SK-N-SH treated with all-trans-retinoic acid at 6 μM for 48 hours (cell line): ENCODE measurements around the gene KSR2.
A peak's percentile ranks its signal among the peaks of the same experiment; 100 is the strongest.

Experiments
- ATAC-seq: fragments of 200-7000 bp; cut with Tn5 transposase; 3 replicates; pipeline ENCODE4 v1.9.1; 2020; ENCODE audit warnings: mild to moderate bottlenecking, moderate library complexity
- CREB5 ChIP-seq: fragments of 250-450 bp; sonication (Bioruptor Pico); IDR thresholded peaks from 2 replicates; pipeline ENCODE4 v1.5.1; 2020; ENCODE audit warnings: low read depth, mild to moderate bottlenecking, moderate library complexity
- CSDC2 ChIP-seq: fragments of 250-450 bp; sonication (Bioruptor Pico); IDR thresholded peaks from 2 replicates; pipeline ENCODE4 v1.5.0; 2020; ENCODE audit warnings: mild to moderate bottlenecking, moderate library complexity
- ISL1 ChIP-seq: fragments of 250-450 bp; sonication (Bioruptor Pico); IDR thresholded peaks from 2 replicates; pipeline ENCODE4 v2.1.2; 2022; ENCODE audit warnings: mild to moderate bottlenecking, moderate library complexity
- PPARA ChIP-seq: fragments of 250-450 bp; sonication (Bioruptor Pico); IDR thresholded peaks from 2 replicates; pipeline ENCODE4 v1.5.0; 2020; ENCODE audit warnings: mild to moderate bottlenecking, borderline replicate concordance
- RARB ChIP-seq: fragments of 250-450 bp; sonication (Bioruptor Pico); IDR thresholded peaks from 2 replicates; pipeline ENCODE4 v1.8.0; 2021; ENCODE audit warnings: mild to moderate bottlenecking, moderate library complexity
- SNAI2 ChIP-seq: fragments of 250-450 bp; sonication (Bioruptor Pico); IDR thresholded peaks from 2 replicates; pipeline ENCODE4 v1.5.0; 2020; ENCODE audit warnings: mild to moderate bottlenecking, moderate library complexity
- TOX ChIP-seq: fragments of 250-450 bp; sonication (Bioruptor Pico); IDR thresholded peaks from 2 replicates; pipeline ENCODE4 v1.8.0; 2021; ENCODE audit warnings: mild to moderate bottlenecking, moderate library complexity, borderline replicate concordance
- TSHZ2 ChIP-seq: fragments of 250-450 bp; sonication (Bioruptor Pico); IDR thresholded peaks from 2 replicates; pipeline ENCODE4 v1.5.0; 2020; ENCODE audit warnings: mild to moderate bottlenecking, moderate library complexity
- ZFP3 ChIP-seq: fragments of 250-450 bp; sonication (Bioruptor Pico); IDR thresholded peaks from 2 replicates; pipeline ENCODE4 v1.5.0; 2020; ENCODE audit warnings: mild to moderate bottlenecking, moderate library complexity
- ZFP30 ChIP-seq: fragments of 450-650 bp; formaldehyde crosslinking; IDR thresholded peaks from 2 replicates; pipeline ENCODE4 v1.5.0; 2022; ENCODE audit warnings: mild to moderate bottlenecking, moderate library complexity
- ZNF565 ChIP-seq: fragments of 450-650 bp; formaldehyde crosslinking; conservative IDR thresholded peaks from 2 replicates; pipeline ENCODE4 v1.5.0; 2020; ENCODE audit warnings: low read depth, mild to moderate bottlenecking, moderate library complexity
- ZNF70 ChIP-seq: fragments of 450-650 bp; formaldehyde crosslinking; IDR thresholded peaks from 2 replicates; pipeline ENCODE4 v1.5.0; 2020; ENCODE audit warnings: mild to moderate bottlenecking, moderate library complexity
- TF ChIP-seq, protein P1 (sequence below): fragments of 250-450 bp; sonication (Bioruptor Pico); IDR thresholded peaks from 2 replicates; pipeline ENCODE4 v1.8.0; 2020; ENCODE audit warnings: mild to moderate bottlenecking, moderate library complexity, borderline replicate concordance
- TF ChIP-seq, protein P2 (sequence below): fragments of 250-450 bp; sonication (Bioruptor Pico); IDR thresholded peaks from 2 replicates; pipeline ENCODE4 v1.5.1; 2021; ENCODE audit warnings: mild to moderate bottlenecking, moderate library complexity

The KSR2 gene

DNA sequence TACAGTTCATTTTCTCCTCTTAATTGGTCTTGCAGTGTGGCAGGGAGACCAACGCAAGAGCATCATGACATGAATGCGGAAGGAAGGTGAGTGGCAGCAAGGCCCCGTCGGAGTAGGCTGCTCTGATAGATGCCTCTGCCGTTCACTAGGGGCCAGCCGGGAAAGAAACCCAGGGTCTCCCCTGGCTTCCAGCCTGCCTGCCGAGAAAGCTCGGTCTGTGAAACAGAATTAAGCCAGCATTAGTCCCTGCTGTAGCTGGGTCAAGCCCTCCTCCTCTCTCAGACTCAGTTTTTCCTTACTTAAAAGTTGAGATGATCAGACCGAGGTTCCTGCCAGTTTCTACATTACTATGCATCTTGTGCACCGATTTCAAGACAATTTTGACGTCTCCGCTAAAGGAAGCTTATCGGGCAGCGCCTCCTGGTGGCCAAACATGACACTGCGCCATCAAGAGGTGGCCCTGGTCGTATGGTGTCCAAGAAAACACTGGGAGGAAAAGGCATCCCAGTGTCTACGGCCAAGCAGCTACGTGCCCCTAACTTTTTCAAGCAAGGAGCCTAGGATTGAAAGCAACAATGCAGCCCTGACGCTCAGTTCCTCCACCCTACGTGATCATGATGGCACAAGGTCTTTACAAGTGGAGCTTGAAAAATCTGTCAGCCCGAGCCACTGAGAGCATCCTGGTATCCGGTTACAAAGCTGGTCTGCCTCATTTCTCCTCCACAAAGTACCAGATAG, 131.6 kb downstream of the KSR2 start:
- ATAC-seq: peak; percentile 90
- TF ChIP-seq RARB (no peak), CSDC2 (CRISPR knock-in tag) (no peak), ZFP3 (CRISPR knock-in tag) (no peak), ZNF70 (CRISPR knock-in tag) (no peak), TOX (no peak), SNAI2 (CRISPR knock-in tag) (no peak), TSHZ2 (CRISPR knock-in tag) (no peak), ISL1 (CRISPR knock-in tag) (no peak)
- TF ChIP-seq, protein P1, sequence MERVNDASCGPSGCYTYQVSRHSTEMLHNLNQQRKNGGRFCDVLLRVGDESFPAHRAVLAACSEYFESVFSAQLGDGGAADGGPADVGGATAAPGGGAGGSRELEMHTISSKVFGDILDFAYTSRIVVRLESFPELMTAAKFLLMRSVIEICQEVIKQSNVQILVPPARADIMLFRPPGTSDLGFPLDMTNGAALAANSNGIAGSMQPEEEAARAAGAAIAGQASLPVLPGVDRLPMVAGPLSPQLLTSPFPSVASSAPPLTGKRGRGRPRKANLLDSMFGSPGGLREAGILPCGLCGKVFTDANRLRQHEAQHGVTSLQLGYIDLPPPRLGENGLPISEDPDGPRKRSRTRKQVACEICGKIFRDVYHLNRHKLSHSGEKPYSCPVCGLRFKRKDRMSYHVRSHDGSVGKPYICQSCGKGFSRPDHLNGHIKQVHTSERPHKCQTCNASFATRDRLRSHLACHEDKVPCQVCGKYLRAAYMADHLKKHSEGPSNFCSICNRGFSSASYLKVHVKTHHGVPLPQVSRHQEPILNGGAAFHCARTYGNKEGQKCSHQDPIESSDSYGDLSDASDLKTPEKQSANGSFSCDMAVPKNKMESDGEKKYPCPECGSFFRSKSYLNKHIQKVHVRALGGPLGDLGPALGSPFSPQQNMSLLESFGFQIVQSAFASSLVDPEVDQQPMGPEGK (CRISPR knock-in tag): no peak
- TF ChIP-seq, protein P2, sequence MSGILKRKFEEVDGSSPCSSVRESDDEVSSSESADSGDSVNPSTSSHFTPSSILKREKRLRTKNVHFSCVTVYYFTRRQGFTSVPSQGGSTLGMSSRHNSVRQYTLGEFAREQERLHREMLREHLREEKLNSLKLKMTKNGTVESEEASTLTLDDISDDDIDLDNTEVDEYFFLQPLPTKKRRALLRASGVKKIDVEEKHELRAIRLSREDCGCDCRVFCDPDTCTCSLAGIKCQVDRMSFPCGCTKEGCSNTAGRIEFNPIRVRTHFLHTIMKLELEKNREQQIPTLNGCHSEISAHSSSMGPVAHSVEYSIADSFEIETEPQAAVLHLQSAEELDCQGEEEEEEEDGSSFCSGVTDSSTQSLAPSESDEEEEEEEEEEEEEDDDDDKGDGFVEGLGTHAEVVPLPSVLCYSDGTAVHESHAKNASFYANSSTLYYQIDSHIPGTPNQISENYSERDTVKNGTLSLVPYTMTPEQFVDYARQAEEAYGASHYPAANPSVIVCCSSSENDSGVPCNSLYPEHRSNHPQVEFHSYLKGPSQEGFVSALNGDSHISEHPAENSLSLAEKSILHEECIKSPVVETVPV: no peak
- TF ChIP-seq, all 23 proteins: peak for 0

GRCh38 chr12:117836476-117836875, 132.3 kb downstream of the KSR2 start:
- ATAC-seq: no peak
- TF ChIP-seq PPARA: no peak
- no peak for TF ChIP-seq ISL1 (CRISPR knock-in tag)
- no peak for TF ChIP-seq ZNF70 (CRISPR knock-in tag)
- TF ChIP-seq, protein P2: no peak
- TF ChIP-seq TSHZ2 (CRISPR knock-in tag): no peak
- no peak for TF ChIP-seq CREB5 (CRISPR knock-in tag)
- TF ChIP-seq, protein P1 (CRISPR knock-in tag): no peak
- no peak for TF ChIP-seq CSDC2 (CRISPR knock-in tag)
- no peak for TF ChIP-seq ZNF565 (CRISPR knock-in tag)
- no peak for TF ChIP-seq ZFP30 (CRISPR knock-in tag)
- TF ChIP-seq SNAI2 (CRISPR knock-in tag): no peak
